ENCODE results near the gene TPH1.
A peak's percentile ranks its signal among the peaks of the same experiment; 100 is the strongest.
"Not testable (repeated sequence)": the region's sequence is repeated elsewhere in the genome, so short reads cannot be mapped to it uniquely, and the experiment has no call there.

The TPH1 gene

DNA sequence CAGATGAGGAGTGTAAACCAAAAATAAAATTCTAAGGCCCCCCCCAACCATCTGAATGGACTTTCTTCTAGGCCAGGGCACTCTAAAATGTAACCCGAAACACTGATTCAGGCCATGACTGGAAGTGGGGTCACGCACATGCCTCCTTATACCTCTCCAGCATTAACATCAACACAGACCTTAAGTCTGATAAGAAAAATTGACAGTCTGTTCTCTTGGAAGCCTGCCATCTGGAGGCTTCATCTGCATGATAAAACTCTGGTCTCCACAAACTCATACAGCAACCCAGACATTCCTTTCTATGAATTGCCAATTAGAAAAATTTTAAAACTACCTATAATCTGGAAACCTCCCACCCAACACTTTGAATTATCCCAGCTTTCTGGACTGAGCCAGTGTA lies 29.3 kb downstream of the TPH1 start:
- DNase-seq: no peak

DNA sequence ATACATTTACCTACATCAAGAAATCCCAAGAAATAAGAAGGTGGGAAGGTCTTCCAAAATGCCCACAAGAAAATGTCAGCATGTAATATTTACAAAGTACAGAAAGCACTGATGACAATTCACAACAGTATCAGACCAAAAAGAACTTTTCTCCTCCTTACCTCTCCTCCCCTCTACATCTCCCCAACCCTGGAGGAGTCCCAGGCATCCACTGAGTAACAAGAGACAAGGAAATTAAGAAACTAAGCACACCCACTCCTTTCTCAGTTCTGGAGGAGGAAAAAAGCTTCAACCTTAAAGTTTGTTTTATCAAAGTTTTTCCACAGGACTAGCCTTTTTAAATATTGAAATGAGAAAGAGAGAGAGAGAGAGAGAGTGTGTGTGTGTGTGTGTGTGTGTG lies 31.2 kb downstream of the TPH1 start:
- DNase-seq: no peak

DNA sequence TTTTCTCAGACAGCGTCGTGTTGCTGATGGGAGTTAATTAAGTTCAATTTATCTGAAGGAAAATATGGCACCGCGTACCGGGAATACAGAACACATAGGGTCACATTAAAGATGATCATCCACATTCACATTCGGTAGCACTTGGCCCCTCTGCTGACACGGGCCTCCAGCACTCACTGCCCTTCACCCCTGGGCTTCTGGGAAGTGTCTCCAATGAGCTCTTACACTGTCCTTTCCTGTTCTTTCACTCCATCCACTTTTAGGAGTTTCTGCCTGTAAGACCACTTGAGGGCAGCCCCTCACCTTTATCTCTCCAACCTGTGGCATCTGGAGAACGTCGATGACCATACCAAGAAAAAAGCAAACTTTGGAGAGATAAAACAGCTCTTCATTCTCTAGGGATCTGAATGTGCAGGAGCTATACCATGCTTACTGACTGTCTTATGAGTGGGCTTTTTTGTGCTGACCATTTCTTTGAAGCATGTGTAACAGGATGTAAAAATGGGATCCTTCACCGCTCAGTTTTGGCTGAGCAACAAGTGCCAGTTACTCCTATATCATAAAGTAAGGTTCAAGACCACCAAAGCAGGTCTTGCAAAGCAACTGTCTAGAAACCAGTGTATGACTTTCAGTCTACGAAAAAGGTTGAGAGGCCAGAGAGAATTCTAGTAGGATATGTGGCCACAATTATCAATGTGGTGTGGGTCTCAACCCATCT lies 32.1 kb downstream of the TPH1 start:
- DNase-seq: peak; percentile 51

DNA sequence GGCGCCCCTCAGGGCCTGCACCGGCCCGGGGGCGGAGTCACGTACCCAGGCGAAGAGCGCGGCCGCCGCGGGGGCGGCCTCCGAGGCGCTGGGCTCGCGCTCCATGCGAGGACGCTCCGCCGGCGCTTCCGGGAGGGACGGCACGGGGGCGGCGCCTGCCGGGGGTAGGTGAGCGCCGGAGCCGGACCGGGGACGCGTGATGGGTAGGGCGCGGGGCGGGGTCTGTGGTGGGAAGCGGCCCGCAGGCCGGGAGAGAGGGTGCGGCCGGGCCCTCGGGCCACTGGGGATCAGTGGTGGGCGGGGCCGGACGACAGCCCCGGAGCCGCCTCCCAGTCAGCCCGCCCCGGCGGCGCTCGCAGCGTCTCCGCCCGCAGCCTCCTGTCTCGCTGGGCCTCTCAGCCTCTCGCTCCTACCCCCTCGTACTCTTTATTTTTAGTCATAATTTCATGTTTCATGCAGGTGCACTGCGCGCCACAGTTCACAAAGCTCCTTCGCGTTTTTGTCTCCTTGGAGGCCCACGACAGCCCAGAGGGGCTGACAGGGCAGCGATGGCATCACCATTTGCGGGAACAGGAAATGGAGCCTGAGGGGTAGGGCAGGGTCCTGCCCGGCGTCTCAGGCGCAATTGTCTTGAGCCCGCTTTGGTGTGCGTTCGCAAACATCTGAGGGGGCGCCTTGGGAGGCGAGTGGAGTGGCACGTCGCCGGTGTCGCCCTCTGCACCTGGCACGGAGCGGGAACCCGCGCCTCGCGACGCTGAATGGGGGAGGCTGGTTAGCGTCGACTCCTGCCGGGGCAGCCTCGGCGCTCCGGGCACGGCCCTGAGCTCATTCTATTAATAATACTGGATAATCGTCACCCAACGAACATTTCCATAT lies 32.9 kb downstream of the TPH1 start, which contains the start of gene SERGEF:
TSS of gene SERGEF (minus strand) at position 142 of the 876 bp plus-strand sequence. CDS start at position 105, 37 bp downstream.
- peak; percentile 88 for DNase-seq

DNA sequence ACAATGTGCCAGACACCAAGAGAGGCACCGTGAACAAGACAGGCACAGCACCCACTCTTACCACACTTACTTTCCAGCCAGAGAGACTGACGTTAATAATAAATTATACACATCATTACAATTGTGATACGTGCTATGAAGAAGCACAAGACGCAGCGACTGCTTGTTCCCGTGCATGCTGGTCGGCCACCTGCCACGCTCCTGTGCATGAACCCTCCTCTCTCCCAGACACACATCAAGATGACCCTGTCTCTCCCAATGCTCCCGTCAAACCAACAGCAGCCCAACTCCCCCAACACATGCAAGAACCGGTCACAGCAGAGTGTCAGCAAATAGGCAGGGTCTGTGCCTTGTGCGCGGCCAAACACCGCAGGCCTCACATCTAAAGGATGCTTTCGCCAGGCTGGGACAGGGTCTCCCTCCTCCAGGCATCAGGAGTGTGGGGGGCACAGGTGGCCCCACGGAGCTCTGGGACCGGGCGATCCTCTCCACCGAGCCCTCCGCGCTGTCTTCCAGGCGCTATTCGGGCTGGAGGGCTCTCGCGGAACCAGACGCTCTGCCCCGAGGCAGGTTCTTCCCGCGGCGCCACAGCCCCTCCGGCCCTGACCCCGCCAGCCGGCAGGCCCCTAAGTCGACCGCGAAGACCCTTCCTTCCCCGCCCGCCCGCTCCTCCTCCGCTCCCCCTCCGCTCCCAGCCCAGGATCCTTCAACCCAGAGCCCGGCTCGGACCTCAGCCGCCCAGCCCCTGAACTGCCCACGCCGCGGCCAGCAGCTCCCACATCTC lies 33.8 kb downstream of the TPH1 start:
- peak; percentile 24 for DNase-seq

DNA sequence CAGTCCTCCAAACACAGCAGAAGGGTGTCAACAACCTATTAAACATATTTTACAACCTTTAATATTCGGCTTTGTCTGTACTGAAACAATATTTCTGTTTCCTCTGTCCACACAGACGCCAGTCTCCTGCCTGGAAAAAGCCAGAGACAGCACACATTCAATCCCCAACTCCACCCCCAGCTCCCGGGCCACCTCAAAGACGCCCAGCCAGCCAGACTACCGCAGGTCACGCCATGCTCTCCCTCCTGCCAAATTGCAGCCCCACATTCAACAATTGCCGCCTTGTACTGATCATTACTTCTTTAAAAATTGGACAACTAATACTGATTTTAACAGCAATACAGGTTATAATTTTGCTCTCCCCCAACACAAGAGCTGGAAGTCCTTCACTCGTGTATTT lies 34.4 kb downstream of the TPH1 start:
- DNase-seq: peak; percentile 18

DNA sequence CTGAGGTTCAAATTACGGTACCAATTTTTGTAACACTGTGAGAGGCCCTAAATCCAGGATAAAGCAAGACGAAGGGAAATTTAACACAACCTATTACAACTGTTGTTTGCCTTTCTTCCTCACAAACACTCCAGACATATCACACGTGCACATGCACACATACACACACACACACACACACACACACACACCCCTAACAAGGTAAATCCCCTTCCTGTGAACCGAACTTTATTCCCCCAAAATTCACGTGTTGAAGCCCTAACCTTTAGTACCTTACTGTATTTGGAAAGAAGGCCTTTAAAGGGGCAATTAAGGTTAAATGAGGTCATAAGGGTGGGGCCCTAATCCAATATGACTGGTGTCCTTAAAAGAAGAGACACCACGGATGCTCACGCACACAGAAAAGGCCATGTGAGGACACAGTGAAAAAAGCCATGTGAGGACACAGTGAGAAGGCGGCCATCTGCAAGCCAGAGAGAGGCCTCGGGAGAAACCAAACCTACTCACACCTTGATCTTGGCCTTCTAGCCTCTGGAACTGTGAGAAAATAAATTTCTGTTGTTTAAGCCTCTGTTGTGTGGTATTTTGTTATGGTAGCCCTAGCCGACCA lies 35.0 kb downstream of the TPH1 start:
- DNase-seq: no peak

DNA sequence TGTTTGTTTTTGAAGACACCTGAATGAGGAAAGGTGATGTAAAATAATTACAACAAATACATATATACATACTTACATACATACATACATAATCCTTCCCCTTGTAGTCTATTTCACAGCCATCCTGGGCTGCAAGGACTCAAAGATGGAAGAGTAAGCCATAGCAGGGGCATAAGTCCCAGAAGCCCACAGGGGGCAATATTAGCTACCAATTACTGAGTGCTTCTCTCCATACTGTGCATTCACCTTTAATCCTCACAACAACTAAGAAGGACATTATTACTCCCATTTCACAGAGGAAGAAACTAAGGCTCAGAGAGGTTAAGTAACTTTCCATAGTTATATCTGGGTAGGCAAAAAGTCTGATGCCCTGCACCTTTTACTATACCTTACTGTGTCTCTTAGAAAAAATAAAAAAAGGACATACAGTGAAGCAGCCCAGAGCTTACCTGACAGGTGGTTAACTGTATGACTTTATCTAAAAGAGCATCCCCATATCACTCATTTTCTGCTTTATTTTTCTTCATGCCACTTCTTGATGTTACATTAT lies 35.9 kb downstream of the TPH1 start:
- no peak for DNase-seq

DNA sequence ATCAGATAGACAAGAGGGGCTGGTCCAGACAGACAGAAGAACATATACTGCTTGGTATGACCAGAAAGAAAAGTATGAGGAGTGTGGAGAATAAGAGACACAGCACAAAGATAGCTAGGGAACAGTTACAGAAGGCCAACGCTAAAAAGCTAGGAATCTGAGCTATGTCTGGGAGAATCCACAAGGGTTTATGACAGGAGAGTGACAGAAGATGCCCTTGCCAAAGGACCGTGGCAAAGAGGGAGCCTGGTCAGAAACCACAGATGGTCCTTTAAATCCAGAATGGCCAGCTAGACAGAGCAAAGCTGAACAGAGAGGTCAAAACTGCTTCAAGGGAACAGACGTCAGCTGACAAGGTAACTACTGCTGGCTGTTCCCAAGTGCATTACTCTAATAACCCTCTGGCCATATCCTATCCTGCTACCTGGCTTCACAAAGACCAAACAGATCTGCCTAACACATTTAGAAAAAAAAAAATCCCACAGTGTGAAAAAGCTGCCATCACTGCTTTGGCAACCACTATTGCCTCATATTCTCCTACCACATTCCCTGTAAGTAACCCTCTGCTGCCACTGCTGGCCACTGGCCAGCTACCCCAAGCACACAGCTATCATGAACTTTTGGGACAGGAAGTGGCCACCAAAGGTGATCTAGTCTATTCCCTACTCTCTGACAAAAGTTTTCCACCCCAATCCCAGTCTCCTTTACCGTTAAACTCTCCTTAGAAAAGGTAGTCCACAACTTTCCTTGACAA lies 40.5 kb downstream of the TPH1 start:
- DNase-seq: no peak

DNA sequence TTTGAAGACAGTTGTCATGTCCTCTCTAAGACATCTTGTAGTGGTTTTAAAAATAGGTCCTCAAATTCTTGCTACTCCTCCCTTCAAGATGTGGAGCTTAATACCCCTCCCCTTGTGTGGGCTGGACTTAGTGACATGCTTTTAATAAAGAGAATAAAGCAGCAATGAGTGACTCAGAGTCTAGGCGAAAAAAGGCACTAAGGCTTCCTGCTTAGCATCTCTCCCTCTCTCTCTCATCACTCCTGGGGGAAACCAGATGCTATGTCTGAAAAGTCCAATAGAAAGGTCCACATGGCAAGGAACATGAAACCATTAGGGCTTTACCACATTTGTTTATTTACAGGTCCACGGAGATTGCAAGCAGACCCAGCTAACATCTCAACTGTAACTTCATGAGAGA lies 44.9 kb downstream of the TPH1 start:
- no peak for DNase-seq

DNA sequence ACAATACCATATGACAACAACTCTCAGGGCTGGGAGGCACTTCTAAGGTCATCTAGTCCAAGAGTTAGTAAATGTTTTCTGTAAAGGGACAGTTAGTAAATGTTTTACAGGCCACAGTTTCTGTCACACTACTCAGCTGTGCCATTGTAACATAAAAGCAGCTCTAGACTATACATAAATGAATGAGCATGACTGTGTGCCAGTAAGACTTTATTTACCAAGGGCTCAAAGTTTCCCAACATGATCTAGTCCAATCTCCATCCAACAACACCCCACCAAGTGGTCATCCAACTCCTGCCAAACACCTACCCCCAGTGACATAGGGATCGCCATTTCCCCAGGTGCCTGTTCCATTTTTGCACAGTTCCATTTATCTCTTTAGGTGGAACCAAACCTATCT lies 45.3 kb downstream of the TPH1 start:
- DNase-seq: no peak

DNA sequence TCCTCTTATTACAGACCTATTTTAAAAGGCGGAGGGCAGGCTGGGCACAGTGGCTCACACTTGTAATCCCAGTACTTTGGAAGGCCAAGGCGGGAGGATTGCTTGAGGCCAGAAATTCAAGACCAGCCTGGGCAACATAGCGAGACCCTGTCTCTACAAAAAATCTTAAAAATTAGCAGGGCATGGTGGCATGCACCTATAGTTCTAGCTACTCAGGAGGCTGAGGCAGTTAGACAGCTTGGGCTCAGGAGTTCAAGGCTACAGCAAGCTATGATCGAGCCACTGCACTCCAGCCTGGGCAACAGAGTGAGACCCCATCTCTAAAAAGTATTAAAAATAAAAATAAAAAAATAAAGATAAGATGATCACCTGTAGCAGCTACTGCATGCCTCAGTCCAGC lies 45.9 kb downstream of the TPH1 start:
- not testable (repeated sequence) for DNase-seq
